Duodenal mucosa (tissue), 2 donors: ENCODE data around the gene HHAT.

Experiments used
- H3K27ac ChIP-seq: one replicate; pipeline ENCODE4 v1.7.0; 2013; ENCODE audit warnings: low read depth, low read length
- H3K27me3 ChIP-seq, 2 donors: one replicate each; pipeline ENCODE4 v1.7.0; 2013; ENCODE audit warnings: low read length in 2 of 2, control low read depth in 1 of 2; ENCODE audit not compliant: insufficient read depth in 2 of 2, control insufficient read depth in 1 of 2
- H3K36me3 ChIP-seq, 2 donors: one replicate each; pipeline ENCODE4 v1.7.0; 2013; ENCODE audit warnings: low read length in 2 of 2, control low read depth in 1 of 2; ENCODE audit not compliant: insufficient read depth in 2 of 2, control insufficient read depth in 1 of 2
- H3K4me1 ChIP-seq, 2 donors: one replicate each; pipeline ENCODE4 v1.7.0; 2013; ENCODE audit warnings: low read length in 2 of 2, control low read depth in 1 of 2; ENCODE audit not compliant: insufficient read depth in 2 of 2, control insufficient read depth in 1 of 2
- H3K4me3 ChIP-seq, 2 donors: one replicate each; pipeline ENCODE4 v1.7.0; 2013; ENCODE audit warnings: low read length in 2 of 2, low read depth in 1 of 2
- H3K9ac ChIP-seq, 2 donors: one replicate each; pipeline ENCODE4 v1.7.0; 2013; ENCODE audit warnings: low read length in 2 of 2, low read depth in 1 of 2
- H3K9me3 ChIP-seq, 2 donors: one replicate each; pipeline ENCODE4 v1.7.0; 2013; ENCODE audit warnings: low read length in 2 of 2, control low read depth in 1 of 2; ENCODE audit not compliant: control insufficient read depth in 1 of 2

Gene HHAT

DNA sequence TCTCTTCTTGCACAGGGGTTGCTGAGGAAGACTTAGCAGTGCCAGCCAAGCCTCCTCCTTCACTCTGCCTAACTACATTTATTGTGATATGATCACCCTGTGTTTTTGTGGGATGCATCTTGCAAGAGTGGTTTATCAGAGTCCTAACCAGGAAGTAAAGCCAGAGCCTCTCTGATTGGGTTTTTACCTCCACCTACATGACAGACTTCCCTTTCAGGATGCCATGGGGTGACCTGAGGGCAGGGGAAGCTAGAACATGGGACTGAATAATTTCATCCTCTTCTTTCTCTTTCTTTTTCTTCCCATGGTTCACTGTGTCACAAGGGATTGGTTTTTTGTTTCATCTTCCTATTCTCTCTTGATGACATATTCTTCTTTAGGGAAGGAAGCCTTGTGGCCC is 146.6 kb downstream of the HHAT start:
- Histone ChIP-seq H3K4me3 (no peak overlapping the region), H3K27ac (no peak overlapping the region), H3K36me3 (no peaks in the 10 kb centered on the region), H3K9me3 (no peaks in the 10 kb centered on the region), H3K4me1 (no peaks in the 10 kb centered on the region), H3K9ac (no peak overlapping the region), H3K27me3 (no peaks in the 10 kb centered on the region)

DNA sequence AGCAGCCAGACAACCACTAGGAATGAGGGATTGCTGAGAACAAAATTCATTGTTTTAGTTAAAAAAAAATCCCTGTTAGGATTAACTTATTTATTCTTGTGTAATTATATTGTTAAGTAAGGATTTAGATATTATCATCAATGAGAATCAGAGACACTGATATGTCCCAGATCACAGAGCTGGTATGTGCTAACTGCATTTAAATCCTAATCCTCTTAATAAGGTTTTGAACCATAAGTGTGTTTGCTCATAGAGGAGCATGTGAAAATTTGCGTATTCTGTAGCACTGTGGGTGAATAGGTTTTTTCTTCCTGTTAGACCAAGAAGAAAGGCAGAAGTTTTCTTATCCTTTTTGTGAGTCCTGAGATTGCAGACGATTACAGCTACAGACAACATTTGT is 147.1 kb downstream of the HHAT start:
- no peaks in the 10 kb centered on the region for H3K36me3 ChIP-seq
- no peak overlapping the region for H3K27ac ChIP-seq

DNA sequence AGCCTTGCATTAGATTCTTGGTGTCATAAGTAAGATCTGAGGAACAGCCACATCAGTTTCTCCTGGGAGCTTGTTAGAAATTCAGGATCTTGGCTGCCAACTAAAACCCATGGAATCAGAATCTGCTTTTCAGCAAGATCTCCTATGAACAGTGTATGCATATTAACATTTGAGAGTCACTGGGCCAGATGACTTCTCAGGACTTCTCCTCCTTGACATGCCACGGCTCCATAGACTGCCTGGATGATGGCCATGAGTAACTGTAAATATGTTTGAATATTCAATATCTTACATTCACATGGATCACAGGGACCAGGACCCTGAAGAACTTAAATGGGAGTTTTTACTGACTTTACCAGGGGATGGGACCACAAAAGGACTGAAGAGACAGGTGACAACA is 148.0 kb downstream of the HHAT start:
- no peak overlapping the region for H3K4me3 ChIP-seq

More for the DNA sequence above, 147.1 kb downstream of the HHAT start:
- no peak overlapping the region for H3K4me3 ChIP-seq
- H3K9me3 ChIP-seq = no peaks in the 10 kb centered on the region
- no peaks in the 10 kb centered on the region for H3K4me1 ChIP-seq
- H3K27me3 ChIP-seq = no peaks in the 10 kb centered on the region
- H3K9ac ChIP-seq = no peak overlapping the region

DNA sequence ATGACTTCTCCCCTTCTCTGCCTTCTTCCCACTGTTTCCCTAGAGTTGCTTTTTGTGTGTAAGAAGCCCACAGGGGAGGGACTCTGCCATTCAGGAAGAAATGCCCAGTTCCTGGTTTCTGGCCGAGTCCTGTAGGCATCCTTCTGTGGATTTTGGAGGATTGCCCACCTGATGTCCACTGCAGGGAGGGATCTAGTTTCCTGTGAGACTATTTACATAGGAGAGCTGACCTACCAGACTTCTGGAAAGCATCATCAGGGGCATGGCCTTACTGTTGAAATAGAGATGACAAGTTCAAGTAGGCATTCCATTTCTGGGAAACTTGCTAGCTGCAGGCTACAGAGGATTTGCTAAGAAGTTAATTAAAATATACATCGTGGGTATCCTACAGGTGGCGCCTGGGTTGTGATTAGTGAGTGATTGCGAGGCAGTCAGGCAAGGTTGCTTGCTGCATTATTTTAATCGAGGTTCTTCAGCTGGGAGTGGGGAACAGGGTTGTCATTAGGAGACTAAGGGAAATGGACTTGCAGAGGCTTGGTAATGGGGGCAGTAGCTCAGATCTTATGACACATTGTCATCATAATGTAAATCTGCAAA is 148.7 kb downstream of the HHAT start:
- no peaks in the 10 kb centered on the region for H3K27me3 ChIP-seq
- H3K4me3 ChIP-seq = no peak overlapping the region
- H3K4me1 ChIP-seq = no peaks in the 10 kb centered on the region
- no peak overlapping the region for H3K27ac ChIP-seq
- no peak overlapping the region for H3K9ac ChIP-seq
- no peaks in the 10 kb centered on the region for H3K36me3 ChIP-seq
- H3K9me3 ChIP-seq = no peaks in the 10 kb centered on the region

More for the DNA sequence above, 148.0 kb downstream of the HHAT start:
- no peaks in the 10 kb centered on the region for H3K9me3 ChIP-seq
- H3K4me1 ChIP-seq = no peaks in the 10 kb centered on the region
- no peaks in the 10 kb centered on the region for H3K36me3 ChIP-seq
- H3K9ac ChIP-seq = no peak overlapping the region
- H3K27me3 ChIP-seq = no peaks in the 10 kb centered on the region
- H3K27ac ChIP-seq = no peak overlapping the region

DNA sequence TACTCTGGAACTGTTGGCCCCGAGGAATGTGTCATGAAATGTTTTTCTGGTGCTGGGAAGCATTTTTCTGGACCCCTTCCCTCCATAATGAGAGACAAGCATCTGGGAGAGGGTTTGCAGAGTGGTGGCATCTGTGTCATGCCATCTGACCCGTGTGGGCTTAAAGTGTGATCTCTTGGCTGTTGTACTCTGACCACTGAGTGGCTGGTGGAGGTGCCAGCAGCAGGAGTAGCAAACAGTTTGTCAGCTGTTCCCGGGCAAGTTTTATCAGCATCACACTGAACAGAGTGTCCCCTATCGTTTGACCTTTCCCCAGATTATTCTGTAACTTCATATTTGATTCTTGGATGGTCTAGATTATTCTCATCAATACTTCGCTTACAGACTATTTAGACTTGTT is 150.1 kb downstream of the HHAT start:
- Histone ChIP-seq H3K9ac (no peak overlapping the region), H3K27me3 (no peaks in the 10 kb centered on the region), H3K27ac (no peak overlapping the region), H3K4me1 (no peaks in the 10 kb centered on the region), H3K9me3 (no peaks in the 10 kb centered on the region), H3K4me3 (no peak overlapping the region), H3K36me3 (no peaks in the 10 kb centered on the region)

DNA sequence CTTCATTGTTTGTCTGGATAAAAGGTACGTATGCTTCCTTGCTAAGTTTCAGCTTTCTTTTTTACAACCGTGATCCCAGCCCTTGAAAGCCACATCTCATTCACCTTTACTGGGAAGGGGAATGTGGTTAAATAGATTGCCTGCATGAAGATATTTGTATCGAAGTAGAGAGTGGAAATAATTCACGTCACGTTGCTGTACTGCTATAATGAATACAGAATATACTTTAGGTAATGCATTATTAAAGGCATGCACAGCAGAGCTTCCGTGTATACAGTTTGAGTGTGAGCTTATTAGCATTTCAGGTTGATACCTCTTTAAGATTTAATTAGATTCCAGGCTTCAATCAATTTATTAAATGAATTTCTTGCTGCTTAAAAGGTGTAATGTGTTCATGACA is 153.8 kb downstream of the HHAT start:
- H3K9ac ChIP-seq = no peak overlapping the region
- H3K9me3 ChIP-seq = no peaks in the 10 kb centered on the region
- H3K27ac ChIP-seq = no peak overlapping the region
- no peaks in the 10 kb centered on the region for H3K27me3 ChIP-seq
- H3K4me1 ChIP-seq = no peaks in the 10 kb centered on the region
- no peak overlapping the region for H3K4me3 ChIP-seq
- no peaks in the 10 kb centered on the region for H3K36me3 ChIP-seq

DNA sequence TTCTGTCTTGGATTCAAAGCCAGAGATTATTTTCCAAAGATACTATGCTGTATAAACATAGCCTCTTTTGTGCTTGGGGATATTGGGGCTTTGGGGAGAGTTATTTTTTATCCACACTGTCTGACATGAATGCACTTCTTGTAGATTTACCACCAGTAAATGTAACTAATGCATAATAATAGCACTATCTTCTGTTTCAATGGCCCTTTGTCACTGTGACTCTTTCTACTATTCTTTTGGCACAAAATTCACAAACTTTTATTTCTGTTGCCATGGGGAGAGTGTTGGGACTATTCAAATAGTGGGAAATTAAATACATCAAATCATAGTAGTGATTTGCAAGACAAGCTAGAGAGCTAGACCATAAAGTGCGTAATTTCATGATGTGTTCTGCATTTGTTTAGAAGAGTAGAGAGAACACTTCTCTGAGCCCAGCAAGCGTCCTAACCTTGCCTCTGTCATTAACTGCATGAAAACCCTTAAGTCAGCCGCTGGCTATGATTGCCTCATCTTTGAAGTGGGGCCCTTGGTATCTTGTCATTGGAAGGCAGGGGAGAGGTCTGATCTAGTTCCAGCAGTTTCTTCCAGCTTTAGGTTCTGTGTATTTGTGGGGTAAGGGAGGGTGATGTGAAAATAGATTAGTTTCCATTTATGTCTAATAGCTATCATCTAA is 154.4 kb downstream of the HHAT start:
- no peaks in the 10 kb centered on the region for H3K36me3 ChIP-seq
- H3K9ac ChIP-seq = no peak overlapping the region
- no peaks in the 10 kb centered on the region for H3K9me3 ChIP-seq
- H3K4me3 ChIP-seq = no peak overlapping the region
- H3K27me3 ChIP-seq = no peaks in the 10 kb centered on the region
- no peak overlapping the region for H3K27ac ChIP-seq
- no peaks in the 10 kb centered on the region for H3K4me1 ChIP-seq

DNA sequence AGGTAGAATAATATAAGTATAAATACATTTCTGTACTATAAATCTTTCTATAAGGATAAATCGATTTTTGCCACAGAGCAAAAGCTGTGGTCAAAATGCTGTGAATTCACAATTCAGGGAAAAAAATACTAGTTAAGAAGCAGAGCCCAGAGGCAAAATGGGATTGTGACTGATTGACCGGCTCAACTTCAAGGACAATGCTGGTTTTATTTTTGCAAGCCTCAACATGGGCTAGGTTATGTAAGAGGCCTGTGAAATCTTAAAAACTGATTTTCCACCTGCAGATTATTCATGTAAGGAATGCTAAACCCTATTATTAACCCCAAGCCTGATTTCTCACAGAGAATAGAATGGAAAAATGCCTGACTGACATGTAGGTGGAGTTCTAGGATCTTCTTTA is 155.1 kb downstream of the HHAT start:
- Histone ChIP-seq H3K36me3 (no peaks in the 10 kb centered on the region), H3K9me3 (no peaks in the 10 kb centered on the region), H3K4me1 (no peaks in the 10 kb centered on the region), H3K9ac (no peak overlapping the region), H3K27me3 (no peaks in the 10 kb centered on the region), H3K4me3 (no peak overlapping the region), H3K27ac (no peak overlapping the region)

DNA sequence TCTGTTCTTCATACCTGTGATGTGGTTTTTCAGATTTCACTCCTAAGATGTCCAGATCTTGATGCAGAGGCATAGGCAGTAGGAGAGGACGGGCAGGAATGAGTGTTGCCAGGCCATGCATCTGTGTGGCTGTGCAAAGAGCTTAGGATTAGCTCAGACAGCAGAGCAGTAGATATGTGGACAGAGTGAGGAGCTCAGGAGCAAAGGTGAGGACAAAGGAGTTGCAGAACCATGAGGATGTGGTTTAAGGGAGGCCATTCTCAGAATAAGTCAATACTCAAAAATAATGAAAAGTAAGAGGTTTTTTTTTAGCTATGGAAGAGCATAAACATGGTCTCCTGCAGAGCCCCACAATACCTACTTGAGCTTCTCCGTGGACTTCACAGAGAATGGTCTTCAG is 158.3 kb downstream of the HHAT start:
- Histone ChIP-seq H3K4me1 (no peaks in the 10 kb centered on the region), H3K27me3 (no peaks in the 10 kb centered on the region), H3K27ac (no peak overlapping the region), H3K4me3 (no peak overlapping the region), H3K9me3 (no peaks in the 10 kb centered on the region), H3K9ac (no peak overlapping the region), H3K36me3 (no peaks in the 10 kb centered on the region)

DNA sequence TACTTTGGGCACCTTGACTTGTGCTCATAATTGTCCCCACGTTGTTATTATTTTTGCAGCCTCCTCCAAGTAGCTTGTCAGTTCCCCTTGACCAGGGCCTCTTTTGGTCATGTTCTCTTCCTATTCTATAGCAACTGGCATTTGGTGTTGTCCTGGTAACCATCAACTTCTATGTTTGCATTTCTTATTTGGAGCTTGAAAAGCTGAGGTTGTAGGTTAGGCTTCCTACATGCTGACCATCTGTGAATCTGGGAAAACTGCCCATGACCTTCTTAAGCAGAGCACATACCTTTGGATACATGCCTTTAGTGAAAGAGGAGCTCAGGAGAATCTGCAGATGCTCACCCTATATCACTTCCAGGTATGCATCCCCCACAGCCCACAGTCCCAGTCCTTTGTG is 160.8 kb downstream of the HHAT start:
- H3K36me3 ChIP-seq = no peaks in the 10 kb centered on the region
- no peaks in the 10 kb centered on the region for H3K9me3 ChIP-seq
- H3K9ac ChIP-seq = no peak overlapping the region
- H3K4me1 ChIP-seq = no peaks in the 10 kb centered on the region
- H3K27ac ChIP-seq = no peak overlapping the region
- H3K27me3 ChIP-seq = no peaks in the 10 kb centered on the region
- H3K4me3 ChIP-seq = no peak overlapping the region
